Frontal cortex (tissue), 4 donors: ENCODE measurements around the gene NDE1. TPM values are rescaled to one million over a fixed set of nuclear protein-coding genes. Genes with fewer than 3 reads are reported as not detected.
A peak's percentile ranks its signal among the peaks of the same experiment; 100 is the strongest.
"Not testable (repeated sequence)": the region's sequence is repeated elsewhere in the genome, so short reads cannot be mapped to it uniquely, and the experiment has no call there.

ENCODE experiments used
- DNase-seq, 2 donors: peaks; one replicate each; pipeline ENCODE4 v3.0.0; 2012; ENCODE audit warnings: low spot score in 2 of 2
- FAIRE-seq: peaks from 2 replicates; lab custom pipeline; 2012; peaks lifted over from hg19 to GRCh38; lab: Jason Lieb, UNC
- total RNA-seq: library from RNA; depleted of rRNA; stranded (reverse); fragments of >200 nt; gene quantifications from one replicate; pipeline ENCODE4 v1.2.3, GENCODE V29; 2014
- donor health status: control.
- donor health status: control.
- donor health status: control.

The NDE1 gene, protein sequence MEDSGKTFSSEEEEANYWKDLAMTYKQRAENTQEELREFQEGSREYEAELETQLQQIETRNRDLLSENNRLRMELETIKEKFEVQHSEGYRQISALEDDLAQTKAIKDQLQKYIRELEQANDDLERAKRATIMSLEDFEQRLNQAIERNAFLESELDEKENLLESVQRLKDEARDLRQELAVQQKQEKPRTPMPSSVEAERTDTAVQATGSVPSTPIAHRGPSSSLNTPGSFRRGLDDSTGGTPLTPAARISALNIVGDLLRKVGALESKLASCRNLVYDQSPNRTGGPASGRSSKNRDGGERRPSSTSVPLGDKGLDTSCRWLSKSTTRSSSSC
- 4.1 TPM for total RNA-seq

DNA sequence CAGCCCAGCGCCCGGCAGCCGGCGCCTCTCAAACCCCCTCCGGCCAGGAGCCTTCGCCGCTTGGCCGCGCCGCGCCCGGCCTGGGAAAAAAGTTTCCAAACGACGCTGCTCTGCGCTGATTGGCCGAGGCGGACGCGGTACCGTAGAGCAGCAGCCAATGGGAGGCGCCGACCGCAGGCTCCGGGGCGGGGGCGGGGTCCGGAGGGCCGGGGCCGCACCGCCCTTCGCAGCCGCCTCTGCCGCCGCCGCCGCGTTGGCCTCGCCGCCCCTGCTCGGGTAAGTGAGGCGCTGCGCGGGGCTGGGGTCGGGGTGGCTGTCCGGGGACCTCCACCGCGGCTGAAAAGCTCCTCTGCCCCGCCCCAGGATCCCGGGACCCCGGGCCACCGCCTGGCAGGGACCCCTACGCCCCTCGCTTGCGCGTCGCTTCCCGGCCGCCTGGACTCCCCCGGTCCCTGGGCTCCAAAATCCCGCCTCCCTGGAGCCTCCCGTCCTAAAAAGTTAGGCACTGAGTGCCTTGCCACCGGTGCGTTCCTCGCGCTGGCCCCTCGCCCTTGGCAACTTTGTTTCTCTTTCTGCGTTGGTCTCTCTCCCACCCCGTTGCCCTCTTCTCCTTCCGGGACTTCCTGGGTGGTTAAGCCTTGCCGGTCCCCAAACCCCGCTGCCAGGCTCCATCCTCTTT, at the start of gene NDE1:
Gene NDE1 (plus strand): TSS at position 227 of the 679 bp plus-strand sequence. CDS start 14,534 bp downstream, outside the sequence.
- FAIRE-seq (no peak), DNase-seq (peak; percentile 96 to 99)

DNA sequence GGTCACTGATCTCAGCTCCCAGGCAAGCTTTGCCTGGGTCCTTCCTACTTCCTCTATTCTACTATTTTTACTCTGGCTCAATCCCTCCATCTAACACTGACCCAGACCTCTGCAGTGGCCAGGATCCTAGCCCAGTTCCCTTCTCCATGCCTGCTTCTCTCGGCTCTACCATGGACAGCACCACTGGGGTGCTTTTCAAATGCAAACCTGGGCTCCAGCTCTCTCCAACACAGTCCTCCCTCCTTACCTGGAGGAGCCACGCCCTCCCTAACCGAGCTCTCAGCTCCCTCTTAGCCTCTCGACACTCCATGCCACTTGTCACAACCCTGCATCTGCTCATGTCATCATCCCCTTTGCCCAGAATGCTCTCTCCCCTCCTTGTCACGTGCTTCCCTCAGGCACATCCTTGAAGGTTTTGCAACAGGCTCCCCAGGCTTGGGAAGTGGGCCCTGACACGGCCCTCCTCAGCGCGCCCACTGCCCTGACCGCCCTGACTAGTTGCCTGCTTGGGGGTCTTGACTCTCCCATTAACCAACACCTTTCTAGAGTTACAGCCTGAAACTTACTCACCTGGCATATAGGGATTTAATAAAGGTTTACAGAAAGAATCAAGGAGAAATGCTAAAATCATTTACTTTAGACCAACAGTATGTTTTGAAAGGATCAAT, 48.7 kb upstream of the NDE1 start:
- no peak for FAIRE-seq
- no peak for DNase-seq

DNA sequence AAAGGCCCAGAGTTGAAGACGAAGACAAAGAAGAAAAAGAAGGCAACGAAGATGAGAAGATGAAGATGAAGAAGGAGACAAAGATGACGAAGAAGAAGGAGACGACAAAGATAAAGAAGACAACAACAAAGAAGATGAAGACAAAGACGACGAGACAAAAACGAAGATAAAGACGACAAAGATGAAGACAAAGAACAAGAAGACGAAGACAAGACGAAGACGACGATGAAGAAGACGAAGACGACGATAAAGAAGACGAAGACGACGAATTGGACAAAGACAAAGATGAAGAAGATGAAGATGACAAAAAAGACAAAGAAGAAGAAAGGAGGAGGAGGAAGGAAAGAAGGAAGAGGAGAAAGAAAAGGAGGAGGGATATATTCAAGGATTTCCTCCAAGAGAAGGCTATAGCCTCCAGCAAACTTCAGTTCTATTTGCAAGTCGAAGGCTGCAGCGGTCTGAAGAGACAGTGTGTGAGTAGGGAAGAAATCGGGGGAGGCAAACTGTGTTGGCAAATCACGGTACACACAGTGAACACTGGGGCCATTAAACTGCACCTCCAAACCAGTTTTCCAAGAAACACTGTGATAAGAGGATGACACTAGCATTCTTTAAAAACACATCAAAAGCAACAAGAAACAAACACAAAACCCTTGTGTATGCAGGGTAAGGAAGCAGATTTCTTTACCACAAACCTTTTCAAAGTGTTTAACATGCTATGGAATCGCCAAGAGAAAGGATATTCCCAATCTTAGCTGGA, 47.6 kb upstream of the NDE1 start:
- DNase-seq (no peak), FAIRE-seq (no peak)

DNA sequence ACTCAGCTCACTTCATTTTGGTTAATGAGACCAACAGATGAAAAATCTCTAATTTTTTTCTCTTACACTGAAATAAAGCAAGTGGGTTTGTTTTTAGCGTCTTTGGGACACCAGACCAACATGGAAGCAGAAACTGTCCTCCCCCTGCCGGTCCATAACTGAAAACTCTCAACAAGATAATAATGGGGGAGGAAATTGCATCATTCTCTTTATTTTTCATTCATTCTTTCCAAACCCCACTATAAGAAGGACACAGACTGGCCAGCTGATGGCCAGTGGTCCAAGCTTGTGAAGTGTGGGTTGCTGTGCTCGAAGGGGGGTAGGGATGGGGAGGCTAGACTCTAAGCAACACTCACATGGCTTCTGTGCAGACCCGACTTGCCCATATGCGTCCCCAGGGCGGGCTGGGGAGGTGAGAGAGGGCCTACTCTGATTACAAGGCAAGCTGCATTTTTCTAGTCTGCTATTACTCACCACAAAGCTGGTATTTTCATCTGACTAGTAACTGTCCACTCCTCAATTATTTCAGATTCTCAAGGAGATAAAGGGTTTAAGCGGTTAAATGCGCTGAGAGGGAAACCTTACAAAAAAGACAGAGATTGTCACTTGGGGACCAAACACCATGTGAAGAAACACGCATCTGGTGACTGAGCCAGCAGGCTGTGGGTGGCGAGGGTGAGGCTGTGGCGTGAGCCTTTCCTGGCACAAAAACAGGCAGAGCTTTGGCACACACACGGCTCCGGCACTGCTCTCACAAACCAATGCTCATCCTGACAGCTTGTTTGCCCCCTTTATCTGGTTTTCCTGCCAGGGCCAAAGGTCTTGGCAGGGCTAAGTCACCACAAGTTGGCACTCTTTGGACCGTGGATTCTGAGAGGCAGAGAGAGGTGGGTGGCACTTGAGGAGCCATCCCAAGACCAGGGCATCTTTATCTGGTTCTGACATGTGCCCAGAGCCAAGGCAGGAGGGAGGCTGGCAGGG, 45.3 kb upstream of the NDE1 start:
- DNase-seq (no peak), FAIRE-seq (no peak)

DNA sequence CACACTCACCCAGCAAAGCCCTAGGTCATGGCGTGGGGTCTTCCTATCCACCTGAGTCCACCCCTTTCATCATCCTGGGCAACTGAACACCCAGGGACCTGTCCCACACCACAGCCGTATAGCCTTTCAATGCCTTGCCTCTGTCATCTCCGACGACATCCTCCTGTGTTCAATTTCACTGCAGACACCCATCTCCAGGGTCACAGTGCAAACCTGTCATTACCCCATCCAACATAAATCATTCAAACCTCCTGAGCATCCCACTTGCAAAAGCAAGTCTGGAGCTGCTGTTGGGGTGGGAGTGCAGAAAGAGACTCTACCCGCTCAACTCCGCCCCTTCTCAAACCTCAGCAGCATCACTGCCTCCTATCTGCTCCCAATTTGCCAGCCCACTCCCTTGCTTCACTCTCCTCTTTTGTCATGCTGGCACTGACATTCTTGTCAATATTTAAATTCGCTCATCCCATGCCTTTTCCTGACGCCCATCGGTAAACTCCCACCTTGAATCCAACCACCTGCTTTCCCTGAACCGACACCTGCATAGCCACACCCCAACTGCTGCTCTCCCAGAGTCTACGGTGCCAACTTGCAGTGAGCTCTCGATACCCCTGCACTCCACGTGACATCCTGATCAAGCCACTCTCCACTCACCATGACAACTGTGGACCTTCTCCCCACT, 44.1 kb upstream of the NDE1 start:
- DNase-seq = no peak
- no peak for FAIRE-seq

DNA sequence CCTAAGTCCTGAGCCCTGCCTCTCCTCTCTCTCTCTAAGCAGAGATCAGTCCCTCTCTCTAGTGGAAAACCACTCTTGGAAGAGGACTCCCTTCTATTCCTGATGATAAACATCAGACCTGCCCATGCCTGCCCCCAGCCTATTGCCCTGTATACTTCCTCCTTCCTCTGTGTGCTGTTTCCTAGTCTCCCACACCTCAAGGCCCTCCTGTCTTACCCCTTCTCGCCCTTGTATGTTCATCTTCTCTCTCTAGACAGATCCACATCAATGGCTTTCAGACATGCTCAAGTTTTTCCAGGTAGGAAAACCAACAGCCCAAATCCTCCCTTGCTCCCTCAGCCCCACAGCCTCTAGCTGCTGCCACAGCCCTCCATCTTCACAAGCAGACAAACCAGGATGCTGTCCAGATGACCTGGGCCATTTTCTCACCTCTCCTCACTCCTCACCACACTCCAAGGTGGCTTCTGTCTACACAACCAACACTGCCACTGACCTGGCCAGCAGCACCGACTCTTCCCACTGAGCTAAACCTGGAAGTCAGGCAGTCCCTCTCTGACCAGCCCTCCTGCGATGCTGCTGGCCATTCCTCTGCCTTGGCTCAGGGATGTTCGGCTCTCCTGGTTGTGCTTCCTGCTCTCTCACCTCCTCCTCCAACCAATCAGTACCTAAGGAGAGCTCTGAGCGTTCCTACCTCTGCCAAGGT, 43.4 kb upstream of the NDE1 start:
- DNase-seq (no peak), FAIRE-seq (no peak)

DNA sequence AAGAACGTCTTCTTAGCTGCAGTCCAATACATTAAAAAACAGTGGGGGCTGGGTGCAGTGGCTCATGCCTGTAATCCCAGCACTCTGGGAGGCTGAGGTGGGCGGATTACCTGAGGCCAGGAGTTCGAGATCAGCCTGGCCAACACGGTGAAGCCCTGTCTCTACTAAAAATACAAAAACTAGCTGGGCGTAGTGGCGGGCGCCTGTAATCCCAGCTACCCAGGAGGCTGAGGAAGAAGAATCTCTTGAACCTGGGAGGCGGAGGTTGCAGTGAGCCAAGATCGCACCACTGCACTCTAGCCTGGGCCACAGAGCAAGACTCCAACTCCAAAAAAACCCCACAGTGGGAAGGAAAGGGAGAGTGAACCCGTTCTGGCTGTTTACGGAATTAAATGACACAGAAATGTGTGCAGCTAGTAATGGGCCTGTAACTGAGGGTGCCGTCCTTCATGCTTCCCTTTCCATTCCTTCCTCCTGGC, 42.8 kb upstream of the NDE1 start:
- FAIRE-seq, DNase-seq: not testable (repeated sequence)

DNA sequence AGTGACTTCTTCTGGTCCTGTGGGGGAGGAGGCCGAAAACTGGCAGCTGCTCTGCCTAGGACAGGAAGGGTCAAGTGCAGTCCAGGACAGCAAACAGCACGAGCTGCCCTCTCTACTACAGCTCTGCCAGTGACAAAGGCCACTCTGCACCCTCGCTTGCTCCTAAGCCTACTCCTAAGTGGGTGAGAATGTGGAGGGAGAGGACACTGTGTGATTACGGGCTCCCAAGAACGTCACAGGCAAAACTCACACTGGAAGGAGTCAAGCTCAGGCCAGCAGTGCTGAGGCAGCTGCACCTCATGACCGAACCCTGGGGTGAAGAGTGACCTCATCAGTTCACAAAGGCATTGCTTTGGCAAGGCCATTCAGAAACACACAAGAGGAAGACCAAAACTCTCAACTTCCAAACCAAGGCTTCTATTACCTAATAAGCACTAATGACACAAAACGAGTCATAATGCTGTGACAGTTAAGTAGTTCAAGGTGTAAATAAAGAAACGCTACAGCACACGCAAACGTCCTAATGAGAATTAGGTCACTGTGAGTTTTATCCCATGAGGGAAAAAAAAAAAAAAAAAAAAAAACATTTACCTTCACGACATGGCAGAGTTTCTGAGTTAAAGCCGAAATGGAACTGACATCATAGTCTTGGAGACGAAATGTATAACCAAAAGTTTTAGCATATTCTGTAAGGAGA, 42.2 kb upstream of the NDE1 start:
- FAIRE-seq = no peak
- DNase-seq = no peak

DNA sequence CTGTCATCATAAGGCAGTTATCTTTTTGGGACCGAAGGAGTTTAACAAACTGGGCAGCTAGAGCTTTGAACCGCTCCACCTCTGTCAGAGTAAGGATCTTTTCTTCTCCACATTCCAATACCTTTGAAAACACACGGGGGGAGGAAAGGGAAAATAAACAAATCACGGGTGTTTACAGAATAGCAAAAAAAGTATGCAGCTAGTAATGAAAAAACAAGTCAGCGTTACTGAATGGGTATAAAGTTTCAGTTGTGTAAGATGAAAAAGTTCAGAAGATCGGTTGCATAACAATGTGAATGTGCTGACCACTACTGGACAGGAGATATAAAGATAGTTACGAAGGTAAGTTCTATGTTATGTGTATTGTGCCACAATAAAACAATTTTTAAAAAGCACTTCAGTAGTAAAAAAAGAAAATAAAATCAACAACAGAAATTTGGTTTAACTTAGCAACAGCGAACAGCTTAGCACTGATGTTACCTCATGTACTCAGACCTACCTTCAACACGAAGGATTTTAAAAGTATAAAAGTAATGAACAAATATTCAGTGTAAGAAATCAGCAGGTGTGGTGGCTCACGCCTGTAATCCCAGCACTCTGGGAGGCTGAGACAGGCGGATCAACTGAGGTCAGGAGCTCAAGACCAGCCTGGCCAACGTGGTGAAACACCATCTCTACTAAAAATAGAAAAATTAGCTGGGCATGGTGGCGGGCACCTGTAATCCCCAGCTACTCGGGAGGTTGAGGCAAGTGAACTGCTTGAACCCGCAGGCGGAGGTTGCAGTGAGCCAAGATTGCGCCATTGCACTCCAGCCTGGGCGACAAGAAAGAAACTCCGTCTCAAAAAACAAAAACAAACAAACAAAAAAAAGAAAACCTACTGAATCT, 41.4 kb upstream of the NDE1 start:
- DNase-seq = no peak
- no peak for FAIRE-seq

DNA sequence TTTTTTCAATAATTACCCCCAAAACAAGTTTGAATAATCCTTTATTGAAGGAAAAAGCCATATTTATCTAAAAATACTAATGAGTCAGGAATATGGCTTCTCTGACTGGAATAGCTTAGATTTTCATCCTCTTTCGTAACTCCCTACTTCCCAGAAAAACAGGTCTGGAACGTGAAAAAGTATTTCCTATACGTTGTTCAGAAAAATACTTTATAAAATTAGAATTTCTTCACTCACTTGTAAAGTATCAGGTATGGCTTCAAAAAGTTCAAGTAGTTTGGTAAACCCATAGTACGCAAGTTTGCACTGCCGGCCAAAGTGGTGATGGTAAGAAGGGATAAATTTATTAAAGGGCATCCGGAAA, 40.8 kb upstream of the NDE1 start:
- DNase-seq = no peak
- FAIRE-seq = no peak

DNA sequence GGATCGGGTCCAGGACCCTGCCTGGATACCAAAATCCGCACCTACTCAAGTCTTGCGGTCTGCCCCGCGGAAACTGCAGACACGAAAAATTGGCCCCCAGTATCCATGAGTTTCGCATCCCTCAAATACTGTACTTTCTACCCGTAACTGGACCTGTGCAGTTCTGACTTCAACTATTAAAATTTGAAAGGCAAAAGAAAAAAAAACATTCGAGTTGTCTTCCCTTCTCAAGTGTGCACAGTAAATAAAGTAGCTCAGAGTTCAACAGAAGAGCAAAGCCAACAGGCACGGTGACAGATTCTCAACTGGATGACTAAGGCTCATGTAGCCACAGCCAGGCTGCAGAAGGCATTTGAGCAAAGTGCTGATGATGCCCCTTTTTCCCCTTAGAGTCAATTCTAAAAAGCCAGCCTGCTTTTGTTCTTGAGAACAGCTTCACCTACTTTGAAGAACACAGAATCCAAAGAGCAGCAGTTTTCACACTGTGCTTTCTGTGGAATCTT, 39.6 kb upstream of the NDE1 start:
- FAIRE-seq (no peak), DNase-seq (no peak)

DNA sequence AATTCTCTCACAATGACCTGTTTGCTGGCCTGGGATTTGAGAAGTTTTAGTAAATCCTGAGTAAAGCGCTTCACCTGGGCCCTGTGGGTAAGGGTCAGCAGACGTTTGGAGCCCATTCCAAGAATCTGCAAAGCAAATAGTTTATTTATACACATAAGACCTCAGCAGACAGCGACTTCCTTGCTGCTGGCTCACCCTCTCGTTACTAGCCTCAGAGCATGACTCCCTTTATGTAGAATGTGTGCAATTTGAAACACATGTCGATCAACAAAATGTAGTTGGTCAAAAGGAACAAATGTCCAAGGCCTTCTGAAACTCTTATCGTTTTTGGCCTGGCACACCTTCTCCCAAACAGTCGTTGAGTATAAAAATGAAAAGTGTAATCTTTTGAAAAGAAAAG, 38.4 kb upstream of the NDE1 start:
- FAIRE-seq (no peak), DNase-seq (no peak)

DNA sequence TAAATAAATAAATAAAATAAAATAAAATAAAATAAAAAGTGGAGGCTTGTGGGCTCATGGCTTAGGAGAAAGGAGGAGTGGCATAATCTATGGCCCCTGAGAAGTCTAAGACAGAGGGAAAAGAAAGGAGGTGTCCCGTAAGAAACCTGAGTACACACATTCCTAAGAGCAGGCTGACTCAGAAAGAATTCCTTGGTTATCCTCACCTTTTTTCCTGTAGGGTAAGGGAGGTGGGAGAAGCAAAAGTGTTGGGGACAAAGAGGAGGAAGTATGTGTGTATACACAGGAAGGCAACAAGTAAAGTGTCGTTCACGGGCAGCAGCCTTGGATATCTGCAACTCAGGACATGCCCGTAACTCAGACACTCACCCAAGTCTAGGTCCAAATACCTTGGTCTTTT, 36.4 kb upstream of the NDE1 start:
- DNase-seq (no peak), FAIRE-seq (no peak)

DNA sequence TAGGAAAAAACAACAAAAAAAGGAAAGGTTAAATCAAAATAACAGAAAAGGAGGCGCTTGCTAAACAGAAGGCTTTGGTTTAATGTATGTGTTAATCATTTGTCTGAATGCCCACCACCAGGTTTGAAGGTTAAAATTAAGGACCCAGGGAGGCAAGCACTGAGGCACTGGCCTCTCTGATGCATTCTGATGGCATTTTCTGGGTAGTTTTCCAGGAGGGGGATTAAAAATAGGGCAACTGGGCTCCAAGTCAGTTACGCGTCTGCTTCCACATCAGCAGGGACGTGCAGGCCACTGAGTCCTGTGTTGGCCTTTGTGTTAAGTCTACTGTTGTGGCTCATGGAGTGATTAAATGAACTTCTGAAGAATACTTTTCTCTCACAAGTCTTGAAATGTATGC, 34.0 kb upstream of the NDE1 start:
- no peak for DNase-seq
- FAIRE-seq = no peak

DNA sequence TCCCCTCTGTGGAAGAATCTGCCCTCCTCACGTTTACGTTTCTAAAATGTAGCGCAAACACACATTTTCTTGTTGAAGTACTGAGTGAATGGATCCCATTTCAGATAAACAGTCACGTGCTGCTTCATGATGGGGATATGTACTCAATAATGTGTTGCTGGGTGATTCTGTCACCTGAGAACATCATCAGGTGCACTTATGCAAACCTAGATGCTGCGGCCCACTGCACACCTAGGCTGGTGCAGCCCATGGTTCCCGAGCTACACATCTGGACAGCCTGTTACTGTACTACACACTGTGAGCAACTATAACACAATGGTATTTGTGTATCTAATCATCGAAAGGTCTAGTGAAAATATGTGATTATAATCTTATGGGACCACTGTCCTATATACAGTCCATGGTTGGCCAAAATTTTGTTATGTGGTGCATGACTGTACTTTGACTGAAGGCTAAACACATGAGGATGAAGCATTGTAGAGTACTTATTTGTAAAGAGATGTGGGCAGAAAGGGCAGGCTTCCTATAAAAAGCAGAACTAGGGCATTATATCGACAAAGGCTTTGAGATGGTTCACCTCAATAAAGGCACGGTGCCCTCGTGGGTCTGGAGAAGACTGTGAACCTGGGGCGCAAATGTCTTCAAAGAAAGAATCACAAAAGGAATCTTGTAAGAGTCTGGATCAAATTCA, 33.4 kb upstream of the NDE1 start:
- DNase-seq (no peak), FAIRE-seq (no peak)

DNA sequence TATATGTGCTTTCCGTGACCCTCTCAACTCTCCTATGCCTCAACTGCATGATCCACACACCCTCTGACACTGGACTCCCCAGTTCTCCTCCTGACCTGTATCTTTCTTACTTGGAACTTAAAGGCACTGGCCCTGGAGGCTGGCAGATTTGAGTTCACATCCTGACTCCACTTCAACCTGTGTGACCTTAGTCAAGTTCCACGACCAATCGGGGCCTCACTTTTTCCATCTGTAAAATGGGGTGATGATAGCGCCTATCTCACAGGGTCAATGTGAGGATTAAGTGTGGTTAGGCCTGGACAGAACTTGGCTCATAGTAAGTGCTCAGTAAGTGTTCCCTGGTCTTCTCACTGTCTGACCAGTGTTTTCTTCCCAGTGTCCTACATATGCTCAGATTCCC, 32.1 kb upstream of the NDE1 start:
- DNase-seq (no peak), FAIRE-seq (no peak)
